GM19452 (cell line): ENCODE measurements around the gene MYO9B.

ENCODE experiments used
- ATAC-seq: cut with Tn5 transposase; IDR thresholded peaks from one replicate; pipeline ENCODE4 v1.9.1; 2021; ENCODE audit not compliant: unreplicated experiment

The MYO9B gene

GRCh38 chr19:17237747-17238706 lies 162.4 kb downstream of the MYO9B start:
- ATAC-seq, result no peak

GRCh38 chr19:17240062-17240752 lies 164.6 kb downstream of the MYO9B start:
- ATAC-seq, result no peak

- no peak for ATAC-seq
Measured at GRCh38 chr19:17240826-17241399, 165.3 kb downstream of the MYO9B start.

GRCh38 chr19:17242431-17243208 lies 167.0 kb downstream of the MYO9B start:
- no peak for ATAC-seq

- no peak for ATAC-seq
Measured at GRCh38 chr19:17243211-17243829, 167.7 kb downstream of the MYO9B start.

- ATAC-seq, result no peak
Measured at GRCh38 chr19:17243830-17244617, 168.4 kb downstream of the MYO9B start.

GRCh38 chr19:17244618-17245534 lies 169.3 kb downstream of the MYO9B start:
- peak; percentile 22 for ATAC-seq

GRCh38 chr19:17245535-17245984 lies 170.0 kb downstream of the MYO9B start, which contains the start of gene NR2F6:
Gene NR2F6, minus strand, starts transcription at chr19:17245919. Its CDS starts 699 bp downstream, at chr19:17245220.
- peak; percentile 27 for ATAC-seq

- ATAC-seq, result no peak
Measured at GRCh38 chr19:17246681-17247425, 171.3 kb downstream of the MYO9B start.

GRCh38 chr19:17248011-17248776 lies 172.6 kb downstream of the MYO9B start:
- ATAC-seq, result no peak

GRCh38 chr19:17249887-17250548 lies 174.4 kb downstream of the MYO9B start:
- no peak for ATAC-seq

GRCh38 chr19:17254636-17255035 lies 179.1 kb downstream of the MYO9B start:
- no peak for ATAC-seq

- no peak for ATAC-seq
Measured at GRCh38 chr19:17255150-17255621, 179.6 kb downstream of the MYO9B start.

- no peak for ATAC-seq
Measured at GRCh38 chr19:17256130-17256529, 180.6 kb downstream of the MYO9B start.

GRCh38 chr19:17259118-17259780 lies 183.7 kb downstream of the MYO9B start:
- ATAC-seq, result no peak

- no peak for ATAC-seq
Measured at GRCh38 chr19:17259934-17260333, 184.4 kb downstream of the MYO9B start.
